HG03175 (cell line): Measurements from ENCODE around the gene NT5C3B.

Source experiments
- ATAC-seq: cut with Tn5 transposase; IDR thresholded peaks from one replicate; pipeline ENCODE4 v1.9.1; 2021; ENCODE audit warnings: mild to moderate bottlenecking, moderate library complexity; ENCODE audit not compliant: unreplicated experiment

NT5C3B gene

DNA sequence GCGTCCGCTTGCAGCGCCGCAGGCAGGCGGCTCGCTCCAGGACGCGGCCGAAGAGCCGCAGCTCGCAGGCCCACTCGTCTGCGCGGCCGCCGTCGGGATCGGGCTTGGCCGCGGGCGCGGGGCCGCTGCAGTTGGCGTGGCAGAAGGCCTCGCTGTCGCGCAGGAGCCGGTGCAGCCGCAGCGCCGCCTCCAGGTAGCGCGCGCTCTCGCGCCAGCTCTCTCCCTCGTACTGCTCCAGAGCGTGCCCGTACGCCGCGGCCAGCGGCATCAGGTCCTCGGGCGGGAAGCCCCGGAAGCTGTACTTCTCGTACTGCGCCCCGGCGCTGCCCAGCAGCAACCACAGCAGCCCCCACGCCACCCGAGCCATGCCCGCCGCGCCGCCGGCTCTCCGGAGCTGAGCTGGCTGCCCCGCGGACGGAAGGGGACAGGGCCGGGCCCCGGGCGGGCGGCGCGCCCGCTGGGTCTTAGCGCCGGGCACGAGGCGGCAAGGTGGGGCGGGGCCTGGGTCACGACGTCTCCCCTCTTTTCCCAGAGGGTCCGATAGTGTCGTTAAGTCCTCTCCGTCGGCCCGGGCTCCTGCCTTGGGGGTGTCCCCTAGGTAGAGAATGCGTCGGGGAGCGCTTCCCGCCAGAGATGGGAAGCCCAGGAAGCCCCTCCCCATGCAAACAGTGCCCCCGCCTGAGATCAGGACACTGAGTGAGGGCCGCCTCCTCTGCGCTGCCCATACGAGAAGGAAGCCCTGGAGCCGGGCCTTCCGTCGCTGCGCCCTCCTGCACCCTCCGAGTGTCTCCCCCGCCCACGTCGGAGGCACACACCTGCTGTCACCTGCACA is 24.3 kb downstream of the NT5C3B start, which contains the start of gene P3H4:
P3H4 (minus strand) TSS at position 401 of the 832 bp plus-strand sequence; CDS start at position 367, 34 bp downstream.
- ATAC-seq = peak; percentile 68

DNA sequence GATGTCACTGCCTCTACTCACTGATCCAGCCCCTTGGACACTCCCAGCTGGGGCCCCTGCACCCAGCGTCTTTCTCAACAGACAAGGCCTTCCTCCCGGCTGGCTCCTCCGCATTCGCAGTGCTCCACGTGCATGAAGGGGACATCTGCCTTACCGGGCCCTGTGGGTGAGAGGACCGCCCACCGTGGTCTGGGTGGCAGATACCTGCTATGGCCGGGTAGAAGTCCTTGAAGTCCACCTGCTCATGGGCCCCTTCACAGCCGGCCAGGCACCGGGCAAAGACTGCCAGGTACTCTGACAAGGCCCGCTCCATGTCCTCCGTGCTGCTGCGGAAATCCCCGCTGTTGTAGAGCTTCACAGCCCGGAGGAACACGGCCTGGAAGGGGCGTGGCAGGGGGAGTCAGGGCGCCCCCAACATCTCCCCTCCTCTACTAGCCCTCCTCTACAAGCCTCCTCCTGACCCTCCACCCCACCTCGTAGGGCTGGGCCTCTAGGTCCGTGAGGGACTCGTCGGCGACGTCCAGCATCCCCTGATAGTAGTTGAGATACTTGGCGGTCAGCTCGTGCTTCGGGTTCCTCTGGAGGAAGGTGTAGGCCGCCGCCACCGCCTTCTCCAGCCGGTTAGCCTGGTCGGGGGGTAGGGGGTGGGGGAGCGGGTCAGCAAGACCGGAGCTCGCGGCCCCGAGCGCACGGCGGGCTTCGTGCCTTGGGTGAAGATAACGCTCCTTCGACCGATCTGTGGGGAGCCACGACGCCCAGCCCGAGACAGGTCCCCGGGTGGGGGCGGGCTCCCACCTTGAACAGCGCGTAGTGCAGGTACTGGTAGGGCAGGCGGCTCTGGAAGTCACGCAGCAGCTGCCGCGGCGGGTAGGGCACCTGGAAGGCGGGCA is 25.1 kb downstream of the NT5C3B start:
- ATAC-seq = no peak

DNA sequence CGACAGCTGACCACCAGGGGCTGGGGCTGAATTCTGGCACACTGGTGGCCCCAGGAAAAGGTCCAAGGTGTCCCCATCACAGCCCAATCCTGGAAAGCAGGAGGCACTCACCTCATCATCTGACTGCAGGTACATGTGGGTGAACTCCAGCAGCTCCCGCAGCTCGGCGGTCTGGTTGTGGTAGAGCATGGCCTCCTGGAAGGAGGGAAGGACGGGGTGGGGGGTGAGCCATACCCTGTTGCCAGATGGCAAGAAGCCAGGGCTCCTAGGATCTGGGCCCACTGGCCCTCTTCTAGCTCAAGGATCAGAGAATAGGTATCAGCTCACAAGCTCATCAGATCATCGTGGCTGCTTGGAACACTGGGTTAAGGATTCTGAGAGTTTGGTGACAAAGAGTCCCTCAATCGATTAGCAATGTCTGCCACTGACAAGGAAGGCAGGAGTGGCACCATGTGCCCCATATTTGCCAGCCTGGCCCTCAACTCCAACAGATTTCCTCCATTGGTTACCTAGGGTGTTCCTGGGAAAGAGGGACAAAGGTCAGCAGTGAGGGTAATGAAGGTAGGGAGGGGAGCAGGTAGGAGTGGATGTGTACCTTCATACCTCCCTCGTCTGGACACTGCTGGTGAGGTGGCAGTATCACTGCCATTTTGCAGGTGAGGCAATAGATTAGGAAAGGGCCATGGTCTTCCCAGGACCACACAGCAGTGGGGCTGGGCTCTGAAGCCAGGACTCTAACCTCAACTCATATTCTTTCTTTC is 29.2 kb downstream of the NT5C3B start:
- ATAC-seq = no peak

DNA sequence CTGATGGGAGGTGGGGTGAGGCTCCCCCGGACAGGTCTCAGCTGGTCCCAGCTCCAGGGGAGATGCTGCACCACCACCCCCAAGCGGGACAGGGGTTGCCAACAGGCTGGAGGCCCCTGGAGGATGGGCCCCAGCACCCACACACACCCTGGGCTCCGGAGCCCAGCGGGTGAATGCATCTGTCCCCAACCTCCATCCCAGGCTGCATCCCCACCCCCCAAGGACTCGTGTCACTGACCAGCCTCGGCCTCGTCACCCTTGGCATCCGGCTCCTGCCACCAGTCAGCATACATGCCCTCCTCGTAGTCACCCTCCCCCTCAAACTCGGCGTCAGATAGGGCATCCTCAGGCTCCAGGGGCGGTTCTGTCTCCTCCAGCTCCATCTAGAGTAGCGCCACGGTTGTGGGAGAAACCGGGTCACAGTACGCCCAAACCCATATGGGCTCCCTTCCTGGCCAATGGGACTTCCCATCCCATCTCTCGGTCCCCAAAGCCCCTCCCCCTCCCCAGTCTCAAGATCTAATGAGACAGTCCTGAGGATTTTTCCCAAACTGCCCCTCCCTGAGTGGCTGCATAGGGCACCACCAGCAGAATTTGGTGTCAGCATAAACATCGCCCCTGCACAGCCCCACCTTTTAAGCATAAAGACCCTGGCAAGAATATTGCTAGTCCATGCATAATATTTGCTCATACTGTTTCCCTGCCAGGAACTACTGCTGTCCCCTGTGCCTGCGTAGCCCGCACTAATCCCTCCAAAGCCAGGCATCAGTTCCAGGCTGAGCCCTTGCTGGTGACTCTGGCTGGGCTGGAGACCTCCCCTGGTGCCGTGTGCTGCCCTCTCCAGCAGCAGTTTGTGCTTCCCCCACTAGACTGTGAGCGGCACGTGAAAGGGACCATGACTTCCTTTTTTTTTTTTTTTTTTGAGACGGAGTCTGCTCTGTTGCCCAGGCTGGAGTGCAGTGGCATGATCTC is 32.7 kb downstream of the NT5C3B start:
- no peak for ATAC-seq

DNA sequence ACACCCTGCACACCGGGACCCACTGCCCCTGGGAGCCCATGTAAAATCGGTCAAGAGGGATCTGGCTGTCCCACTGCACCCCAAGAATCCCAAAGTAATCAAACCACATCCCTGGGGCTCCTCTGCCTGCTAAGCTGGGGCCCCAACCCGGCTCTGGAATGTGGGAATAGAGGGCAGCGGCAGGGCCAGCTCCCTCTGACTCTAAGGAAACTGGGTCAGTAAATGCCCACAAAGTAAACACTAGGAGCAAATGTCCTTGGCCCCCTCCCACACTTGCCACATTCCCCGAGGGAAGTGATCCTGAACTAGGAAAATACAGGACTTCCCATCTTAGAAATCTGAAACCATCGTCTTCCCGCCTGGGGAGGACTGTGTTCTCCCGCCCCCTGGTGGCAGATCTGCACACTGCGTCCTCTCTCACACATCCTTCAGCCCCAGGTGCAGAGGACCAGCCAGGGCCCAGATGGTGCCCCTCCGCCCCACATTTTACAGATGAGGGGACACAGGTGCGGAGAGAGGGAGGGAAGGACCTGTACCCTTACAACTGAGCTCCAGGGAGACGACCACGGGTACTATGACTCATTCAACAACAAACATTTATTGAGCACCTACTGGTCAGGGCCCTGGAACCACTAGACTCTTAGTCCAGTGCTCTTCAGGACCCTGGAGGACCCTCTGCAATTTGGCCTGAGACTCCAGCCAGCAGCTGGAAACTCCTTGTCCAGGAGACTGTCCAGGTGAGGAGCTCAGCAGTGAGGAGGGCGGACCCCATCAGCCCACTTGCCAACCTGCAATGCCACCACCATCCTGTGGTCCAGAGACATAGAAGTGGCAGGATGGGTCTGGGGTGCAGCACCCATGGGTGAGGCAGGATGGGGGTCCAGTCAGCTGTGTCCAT is 34.4 kb downstream of the NT5C3B start:
- ATAC-seq = no peak

DNA sequence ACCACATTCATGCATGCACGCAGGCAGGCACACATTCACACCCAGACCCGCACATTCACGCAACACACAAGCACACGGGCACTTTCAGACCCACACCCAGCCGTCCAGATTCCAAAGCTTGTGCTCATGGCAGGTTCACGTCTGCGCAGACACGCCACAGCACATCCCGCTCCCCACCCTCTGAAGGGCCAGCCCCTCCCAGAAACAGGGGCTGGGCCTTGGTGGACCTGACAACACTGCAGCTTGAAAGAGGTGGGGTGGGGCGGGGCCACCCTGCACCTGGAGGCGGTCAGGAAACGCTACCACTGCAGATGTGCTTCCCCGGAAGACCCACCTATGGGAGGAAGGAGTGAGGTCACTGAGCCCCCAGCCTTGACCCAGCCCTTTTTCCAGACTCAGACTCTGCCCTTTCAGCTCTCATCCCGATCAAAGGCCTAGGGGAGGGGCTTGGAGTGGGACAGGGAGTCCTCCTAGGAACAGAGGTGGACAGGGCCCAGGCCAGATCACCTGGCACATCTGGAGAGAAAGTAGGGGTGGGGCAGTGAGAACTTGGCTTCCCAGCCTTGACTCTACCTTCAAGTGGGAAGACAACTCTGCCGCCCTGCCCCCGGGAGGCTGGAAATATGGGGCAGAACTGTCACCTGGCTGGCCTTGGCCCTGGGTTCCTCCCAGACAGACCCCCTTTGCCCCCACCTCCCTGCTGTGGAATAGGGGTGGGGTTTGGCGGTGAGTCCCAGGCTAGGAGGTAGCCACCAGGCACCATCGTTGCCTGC is 35.2 kb downstream of the NT5C3B start:
- no peak for ATAC-seq

DNA sequence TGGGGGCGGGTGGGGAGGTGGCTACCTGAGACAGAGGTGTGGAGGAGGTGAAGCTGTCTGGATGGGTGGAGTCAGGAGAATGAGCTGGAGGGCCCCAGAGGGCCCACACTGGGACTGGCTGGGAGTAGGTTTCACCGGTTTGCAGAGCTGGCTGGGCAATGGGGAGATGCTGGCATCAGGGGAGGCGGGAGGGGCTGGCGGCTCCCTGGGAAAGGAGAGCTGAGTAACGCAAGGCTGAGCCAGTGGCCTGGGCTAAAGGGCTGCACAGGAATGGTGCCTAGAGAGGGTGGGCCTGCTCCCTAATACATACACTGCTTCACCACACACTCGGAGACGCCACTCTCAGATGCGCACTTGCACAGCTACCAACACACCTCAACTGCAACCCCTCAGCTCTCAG is 36.7 kb downstream of the NT5C3B start:
- no peak for ATAC-seq

DNA sequence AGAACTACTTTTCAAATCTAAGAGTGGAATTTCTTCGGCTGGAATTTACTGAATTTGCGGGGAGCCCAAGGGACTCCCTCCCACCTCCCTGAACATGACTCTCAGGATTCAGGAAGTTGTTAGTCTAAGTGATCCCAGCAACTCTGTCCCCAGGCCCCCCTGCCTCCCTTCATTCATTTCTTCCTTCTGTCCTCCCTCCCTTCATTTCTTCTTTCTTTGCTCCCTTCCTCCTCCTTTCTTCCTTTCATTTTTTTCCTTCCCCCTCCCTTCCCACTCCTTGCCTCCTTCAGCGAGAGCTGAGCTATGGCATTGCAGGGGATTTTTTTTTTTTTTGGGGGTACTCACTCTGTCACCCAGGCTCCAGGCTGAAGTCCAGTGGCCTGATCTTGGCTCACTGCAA is 38.7 kb downstream of the NT5C3B start:
- ATAC-seq = no peak

DNA sequence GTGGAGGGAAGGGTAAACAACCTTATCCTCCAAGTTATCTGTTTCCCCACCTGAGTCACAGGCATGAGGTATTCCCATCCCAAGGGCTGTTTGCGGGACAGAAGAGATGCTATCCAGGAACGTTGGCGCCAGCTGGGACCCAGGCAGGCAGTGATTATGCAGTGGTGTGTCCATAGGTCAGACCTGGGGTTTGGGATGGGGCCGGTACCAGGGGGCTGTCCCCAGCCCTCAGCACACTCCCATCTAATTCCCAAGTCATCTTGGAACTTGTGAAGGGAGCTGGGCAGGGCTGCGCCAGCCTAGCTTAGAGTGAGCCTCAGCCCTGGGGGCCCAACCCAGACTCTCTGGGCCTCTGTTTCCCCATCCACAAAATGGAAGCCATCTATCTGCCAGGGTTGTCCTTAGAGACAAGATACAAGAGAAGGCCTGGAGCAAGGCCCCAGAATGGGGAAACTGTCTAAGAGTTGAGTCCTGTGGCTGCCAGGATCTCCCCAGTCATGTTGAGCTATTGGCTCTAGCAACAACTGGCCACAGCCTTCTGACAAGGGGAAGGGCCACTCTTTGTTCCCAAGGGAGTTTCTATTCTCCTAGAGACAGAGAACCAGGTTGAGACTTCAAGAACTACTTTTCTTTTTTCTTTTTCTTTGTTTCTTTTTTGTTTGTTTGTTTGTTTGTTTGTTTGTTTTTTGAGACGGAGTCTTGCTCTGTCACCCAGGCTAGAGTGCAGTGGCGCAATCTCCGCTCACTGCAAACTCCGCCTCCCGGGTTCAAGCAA is 39.7 kb downstream of the NT5C3B start:
- ATAC-seq = no peak

DNA sequence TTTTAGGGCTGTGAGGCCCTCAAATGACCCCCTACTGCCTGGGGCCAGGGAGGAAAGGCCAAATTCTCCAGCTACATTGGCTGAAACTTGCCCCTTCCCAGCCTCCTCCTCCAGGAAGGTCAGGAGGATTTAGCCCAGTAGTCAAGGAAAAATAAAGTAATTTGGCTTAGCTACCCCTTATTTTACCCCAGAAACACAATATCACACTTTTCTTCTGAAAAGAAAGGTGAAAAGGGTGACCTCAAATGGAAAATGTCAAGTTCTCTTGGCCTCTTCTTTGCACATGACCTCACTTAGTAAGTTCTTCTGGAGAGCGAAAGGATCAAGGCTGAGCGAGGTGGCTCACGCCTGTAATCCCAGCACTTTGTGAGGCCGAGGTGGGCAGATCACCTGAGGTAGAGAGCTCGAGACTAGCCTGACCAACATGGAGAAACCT is 41.5 kb downstream of the NT5C3B start:
- ATAC-seq = no peak

DNA sequence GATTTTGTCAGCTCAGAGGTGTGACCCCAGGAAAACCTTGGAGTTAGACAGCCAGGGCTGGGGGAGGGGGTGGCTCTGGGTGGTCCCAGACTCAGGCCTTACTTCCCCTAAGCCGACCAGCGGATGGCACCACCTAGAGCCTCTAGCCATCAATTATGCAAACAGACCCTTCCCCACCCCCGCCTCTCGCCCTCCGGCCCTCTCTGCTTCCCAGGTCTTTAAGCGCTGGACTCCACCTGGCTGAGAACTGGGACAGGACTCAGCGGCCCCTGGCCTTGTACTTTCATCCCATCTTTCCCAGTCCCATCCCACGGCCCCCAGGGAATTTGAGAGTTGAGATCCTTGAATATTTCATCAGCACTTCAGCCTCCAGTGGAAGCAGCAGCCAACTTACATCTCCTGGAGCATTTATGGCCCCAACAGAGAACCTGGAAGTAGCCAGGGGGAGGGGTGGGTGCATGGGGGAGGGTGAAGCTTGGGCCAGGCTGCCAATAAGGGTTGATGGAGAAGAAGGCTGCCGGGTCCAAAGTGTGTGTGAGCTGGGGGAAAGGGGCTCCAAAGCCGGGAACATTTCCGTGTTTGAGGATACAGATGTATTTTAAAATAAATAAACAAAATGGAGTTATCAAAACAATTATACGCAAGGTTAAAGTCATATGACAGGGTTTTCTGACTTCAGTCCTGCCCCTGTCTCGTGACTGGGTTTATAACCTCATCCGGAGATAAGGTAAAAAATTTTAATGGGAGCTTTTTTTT is 42.1 kb downstream of the NT5C3B start:
- no peak for ATAC-seq

DNA sequence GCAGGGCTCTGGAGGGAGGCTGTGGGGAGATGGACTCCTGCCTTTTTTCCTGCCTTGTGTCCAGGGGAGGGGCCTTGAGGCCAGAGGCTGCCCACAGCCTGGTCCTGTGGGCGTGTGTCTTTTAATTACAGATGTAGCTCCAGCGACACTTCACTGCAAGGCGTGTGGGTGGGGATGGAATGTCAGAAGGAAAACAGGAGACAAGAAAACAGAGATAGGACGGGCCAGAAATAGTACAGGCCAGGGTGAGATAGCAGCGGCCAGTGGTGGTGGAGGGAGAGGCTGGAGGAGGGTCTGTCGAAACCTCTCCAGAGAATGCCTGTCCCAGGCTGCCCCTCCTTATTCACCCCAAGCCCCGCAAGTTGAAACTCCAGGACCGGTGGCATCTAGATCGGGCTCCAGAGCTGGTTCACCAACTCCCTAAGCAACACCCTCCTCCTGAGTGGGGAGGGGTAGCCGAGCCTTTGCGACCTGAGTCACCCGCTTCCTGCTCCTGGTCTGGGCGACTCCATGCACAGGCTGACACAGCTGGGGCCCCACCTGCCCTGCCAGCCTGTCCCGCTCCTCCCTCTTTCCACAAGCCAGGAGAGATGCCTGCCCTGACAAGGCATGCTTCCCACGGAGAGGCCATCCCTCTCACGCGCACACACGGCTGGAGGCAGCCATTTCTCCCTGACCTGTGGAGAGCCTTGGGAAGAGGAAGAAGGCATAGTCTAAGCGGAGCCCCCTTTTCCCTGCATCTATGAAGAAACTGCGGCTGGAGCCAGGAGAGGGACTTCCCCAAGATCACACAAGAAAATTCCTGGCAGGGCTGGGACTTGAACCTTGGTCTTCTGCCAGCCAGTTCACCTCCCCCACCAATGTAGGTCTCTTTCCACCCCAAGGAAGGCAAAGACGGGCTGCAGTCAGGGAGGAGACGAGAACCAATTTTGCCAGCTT is 42.9 kb downstream of the NT5C3B start:
- no peak for ATAC-seq

DNA sequence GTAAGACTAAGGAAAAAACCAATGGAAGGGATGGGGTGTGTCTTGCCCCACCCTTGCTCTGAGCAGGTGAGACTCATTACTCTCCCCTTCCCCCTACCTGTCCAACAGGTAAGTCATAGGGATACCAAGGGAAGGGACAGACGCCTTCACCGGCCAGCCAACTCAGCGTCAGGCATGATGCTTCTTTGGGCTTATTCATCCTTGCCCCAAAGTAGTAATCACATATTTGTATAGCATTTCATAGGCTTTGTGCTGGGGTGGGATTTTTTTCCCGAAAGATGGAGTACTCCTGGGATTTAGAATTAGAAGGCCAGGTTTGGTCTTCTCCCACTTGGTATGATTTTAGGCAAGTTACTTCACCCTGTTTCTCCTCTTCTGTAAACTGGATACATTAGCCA is 49.0 kb downstream of the NT5C3B start:
- ATAC-seq = no peak

DNA sequence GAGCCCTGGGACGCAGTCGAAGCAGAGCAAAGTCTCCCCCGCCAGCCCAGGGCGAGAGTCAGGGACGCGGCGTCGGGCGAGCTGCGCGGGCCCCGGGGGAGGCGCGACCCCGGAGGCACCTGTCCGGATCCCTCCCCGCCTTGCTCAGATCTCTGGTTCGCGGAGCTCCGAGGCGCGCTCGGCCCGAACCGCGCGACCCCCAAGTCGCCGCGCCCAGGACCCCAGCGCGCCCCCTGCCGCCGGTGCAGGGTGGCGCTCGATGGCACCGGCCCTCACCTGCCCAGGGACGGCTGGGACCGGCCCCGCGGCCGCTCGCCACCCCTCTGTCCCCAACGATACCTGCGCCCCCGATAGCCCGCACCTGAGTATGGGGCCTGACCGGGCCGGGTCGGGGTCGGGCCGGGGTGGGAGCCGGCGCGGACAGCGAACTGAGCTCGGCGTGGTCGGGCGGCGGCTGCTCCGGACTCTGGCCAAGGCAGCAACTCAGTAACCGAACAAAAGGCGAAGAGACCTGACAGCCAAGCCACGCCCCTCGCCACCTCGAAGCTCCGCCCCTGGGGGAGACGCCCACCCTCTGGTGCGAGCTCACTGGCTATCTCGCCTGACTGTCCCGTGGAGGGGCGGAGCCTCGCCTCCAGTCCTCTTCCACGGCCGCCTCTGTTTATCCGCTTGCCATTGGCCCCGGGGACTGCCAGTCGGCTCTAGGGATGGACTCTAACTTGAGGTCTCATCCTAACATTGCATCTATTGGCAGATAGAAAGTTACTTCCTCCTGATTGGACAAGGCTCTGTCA is 49.6 kb downstream of the NT5C3B start, which contains the start of gene JUP:
JUP (minus strand) TSS at position 485 of the 794 bp plus-strand sequence. CDS start 14,857 bp downstream, outside the sequence.
- peak; percentile 74 for ATAC-seq

DNA sequence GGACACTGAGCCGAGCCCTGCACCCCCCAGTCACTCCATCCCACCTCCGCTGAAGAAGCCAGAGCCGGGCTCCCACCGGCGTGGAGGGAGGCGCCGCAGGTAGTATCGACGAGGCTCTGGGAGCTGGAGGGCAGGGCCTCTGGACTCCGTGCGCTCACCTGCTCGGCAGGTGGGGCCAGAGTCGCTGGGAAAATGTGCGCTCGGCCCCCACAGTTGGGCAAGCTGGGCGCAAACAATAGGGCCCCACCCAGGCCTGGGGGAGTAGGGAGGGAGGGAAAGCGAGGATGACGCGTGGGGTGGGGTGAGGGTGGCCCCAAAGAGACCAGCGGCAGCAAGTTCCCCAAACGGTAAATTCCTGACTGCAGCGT is 50.2 kb downstream of the NT5C3B start:
- ATAC-seq = no peak
